Body of pancreas (tissue), 4 donors: ENCODE measurements around the gene GKN2. TPM values are rescaled to one million over a fixed set of nuclear protein-coding genes. Genes with fewer than 3 reads are reported as not detected.
"Not testable (repeated sequence)": the region's sequence is repeated elsewhere in the genome, so short reads cannot be mapped to it uniquely, and the experiment has no call there.

Experiments used
- ATAC-seq: fragments of 150-250 bp; one replicate; pipeline ENCODE4 v1.9.1; 2016
- DNase-seq, 4 donors: peaks; one replicate each; pipeline ENCODE4 v3.0.0-alpha.2; 2019
- H3K27ac ChIP-seq, 4 donors: fragments of 200-600 bp; sonication (generic); 1 replicate in 3 of 4; 2 replicates in 1 of 4; pipeline versions ENCODE4 v1.5.1 to v1.6.1; 2016 to 2019; ENCODE audit warnings: mild to moderate bottlenecking in 1 of 4, mixed read lengths in 1 of 4, moderate library complexity in 1 of 4
- H3K27me3 ChIP-seq, 2 donors: fragments of 200-600 bp; sonication (generic); one replicate each; pipeline ENCODE4 v1.6.0; 2016; ENCODE audit warnings: mild to moderate bottlenecking in 1 of 2
- H3K36me3 ChIP-seq, 2 donors: fragments of 200-600 bp; sonication (generic); replicated peaks in 1 of 2; 2 replicates each; pipeline ENCODE4 v1.5.1; 2016; ENCODE audit warnings: low read depth in 2 of 2; ENCODE audit not compliant: insufficient read depth in 1 of 2
- H3K4me1 ChIP-seq: fragments of 200-600 bp; sonication (generic); one replicate; pipeline ENCODE4 v1.6.0; 2016
- H3K4me3 ChIP-seq, 2 donors: fragments of 200-600 bp; sonication (generic); 1 replicate in 1 of 2; 2 replicates in 1 of 2; pipeline ENCODE4 v1.5.1; 2016 to 2019
- H3K9me3 ChIP-seq, 3 donors: fragments of 200-600 bp; sonication (generic); 1 replicate in 2 of 3; 2 replicates in 1 of 3; pipeline ENCODE4 v1.5.1; 2016
- CTCF ChIP-seq, 7 experiments: fragments of 450-650 bp in 4 of 7; fragments of 200-600 bp in 3 of 7; sonication (generic) in 3 of 7; IDR thresholded peaks; one replicate each; pipeline ENCODE4 v1.5.1; 2016 to 2019; ENCODE audit warnings: antibody characterized with exemption in 7 of 7
- POLR2A ChIP-seq, 3 donors: fragments of 450-650 bp; IDR thresholded peaks; one replicate each; pipeline ENCODE4 v1.6.1; 2016; ENCODE audit warnings: antibody characterized with exemption in 3 of 3, mild to moderate bottlenecking in 2 of 3
- whole genome bisulfite sequencing, 2 donors: methylation state at CpG; one replicate each; pipeline ENCODE4 v1.1.5; 2017; 5-methylcytosine and 5-hydroxymethylcytosine counted together
- intact Hi-C: fragments of 100-400 bp; cut with DNase I; formaldehyde crosslinking; loops from one replicate; pipeline ENCODE4 v1.15.1; 2023
- total RNA-seq, 2 donors: library from RNA; depleted of rRNA; stranded (reverse); fragments of >200 nt; gene quantifications; one replicate each; pipeline ENCODE4 v1.1.0, GENCODE V29; 2016

GKN2 gene
- total RNA-seq, 2 donors from 2014 or later: not detected

GRCh38 chr2:68901199-68901514, 51.5 kb downstream of the GKN2 start:
- TF ChIP-seq CTCF (IDR thresholded peaks at IDR 0.05) (no peak), POLR2A (IDR thresholded peaks at IDR 0.05) (no peak)
- H3K27me3 ChIP-seq: no peaks in the 10 kb centered on the region
- ATAC-seq: no peak
- no peaks in the 10 kb centered on the region for H3K4me1 ChIP-seq
- intact Hi-C loops: no loop called here
- no peak overlapping the region for H3K27ac ChIP-seq
- no peak for DNase-seq
- 43 to 62% methylated on average over 4 of the region's 4 CpGs for WGBS, 2 donors
- H3K36me3 ChIP-seq: no peaks in the 10 kb centered on the region
- no peaks in the 10 kb centered on the region for H3K9me3 ChIP-seq
- H3K4me3 ChIP-seq: no peak overlapping the region

GRCh38 chr2:68900496-68901198, 52.0 kb downstream of the GKN2 start:
- Histone ChIP-seq H3K9me3 (no peaks in the 10 kb centered on the region), H3K36me3 (no peaks in the 10 kb centered on the region), H3K4me1 (no peaks in the 10 kb centered on the region), H3K27me3 (no peaks in the 10 kb centered on the region), H3K4me3 (no peak overlapping the region), H3K27ac (no peak overlapping the region)
- 66 to 88% methylated on average over 5 of the region's 5 CpGs for WGBS, 2 donors
- intact Hi-C loops: no loop called here
- TF ChIP-seq POLR2A (IDR thresholded peaks at IDR 0.05) (no peak), CTCF (IDR thresholded peaks at IDR 0.05) (no peak)
- DNase-seq (no peak), ATAC-seq (no peak)

GRCh38 chr2:68895981-68896380, 56.7 kb downstream of the GKN2 start:
- H3K4me1 ChIP-seq, H3K27me3 ChIP-seq, ATAC-seq, H3K36me3 ChIP-seq, DNase-seq, H3K9me3 ChIP-seq, H3K4me3 ChIP-seq, H3K27ac ChIP-seq, intact Hi-C loops: not testable (repeated sequence)
- 84 to 92% methylated on average over 5 to 6 of the region's 6 CpGs for WGBS, 2 donors

Other genes with a start within 250 kb of the GKN2 start
- 1 to 10 TPM; 4.2 to 6.6 TPM for gene ARHGAP25, start 218.1 kb downstream of the GKN2 start, total RNA-seq
- not detected for gene BMP10, start 81.5 kb downstream of the GKN2 start, total RNA-seq
- gene GKN1, start 21.7 kb upstream of the GKN2 start, total RNA-seq: not detected
- 10 to 100 TPM in 1 of 2 donors, 1 to 10 TPM in 1; 9.3 to 11.2 TPM for gene ANTXR1, start 60.3 kb upstream of the GKN2 start, total RNA-seq